ENCODE results near the gene ANKMY1. TPM values are rescaled to one million over a fixed set of nuclear protein-coding genes. Genes with fewer than 3 reads are reported as not detected.

ANKMY1 gene
- total and polyA plus RNA-seq, 2 of the 13 experiments (the other 11 are each of a cell fraction or from before 2014, with no cell fraction given): 11.7 to 18.8 TPM

DNA sequence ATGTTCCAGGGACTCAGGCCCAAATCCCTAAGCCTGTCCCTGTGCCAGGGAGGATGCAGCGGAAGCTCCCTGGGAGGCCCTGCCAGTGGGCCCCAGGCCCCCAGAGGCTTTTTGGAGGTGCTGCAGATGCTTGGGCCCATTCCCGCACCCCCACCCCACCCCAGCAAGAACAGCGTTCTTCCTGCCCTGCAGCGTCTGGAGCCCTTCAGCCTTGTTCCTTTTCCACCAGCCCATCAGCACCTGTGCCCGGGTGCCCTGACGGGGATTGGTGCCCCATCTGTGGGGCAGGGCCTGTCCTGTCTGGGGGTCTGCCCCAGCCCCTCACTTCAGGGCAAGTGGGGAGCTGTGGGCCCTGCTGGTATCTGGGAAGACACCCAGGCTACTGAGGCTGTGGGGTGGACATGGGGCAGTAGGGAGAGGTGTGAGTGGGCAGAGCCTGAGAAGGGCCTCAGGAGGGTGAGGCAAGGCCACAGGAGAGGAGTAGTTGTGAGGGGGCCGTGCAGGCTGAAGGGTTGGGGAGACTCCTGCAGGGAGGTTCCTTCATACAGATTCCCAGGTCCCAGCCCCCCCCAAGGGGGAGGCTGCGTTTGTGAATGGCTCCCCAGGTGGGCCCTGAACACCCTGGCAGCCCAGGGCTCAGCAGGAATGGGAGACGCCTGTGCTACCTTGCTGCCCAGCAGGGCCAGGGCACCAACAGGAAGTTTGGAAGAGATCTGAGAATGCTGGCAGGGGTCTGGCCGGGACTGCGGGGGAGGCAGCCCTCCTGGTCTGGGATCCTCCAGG lies 12.9 kb upstream of the ANKMY1 start:
- no peak for ATAC-seq
- no TSS peak for BruUV-seq (replicated peaks)
- Histone ChIP-seq H3K4me3 (replicated peaks in 1 of 3; ENCODE audit: insufficient read depth in 1 of 3, low read depth in 2 of 3, low read length in 3 of 3) (peak overlapping the region in 1 of 3 experiments; percentile 79; a peak in 1 of 6 replicates), H3K9ac (ENCODE audit: insufficient read depth, low read depth, low read length) (no peak overlapping the region), H3K27ac (ENCODE audit: extremely low read length, insufficient read depth, low read length) (no peak overlapping the region), H3K79me2 (ENCODE audit: insufficient read depth, low read length) (peaks cover 22% of the 10 kb centered on the region), H3K27me3 (ENCODE audit: control insufficient read depth in 1 of 2, insufficient read depth in 2 of 2, low read length in 2 of 2) (no peaks in the 10 kb centered on the region; a peak in 1 of 5 replicates), H3K4me2 (ENCODE audit: low read depth, low read length) (0 out of 2 replicates have a peak overlapping the region, but pooled peaks have one; percentile 90), H3K36me3 (replicated peaks in 1 of 2; ENCODE audit: control insufficient read depth in 1 of 2, insufficient read depth in 2 of 2, low read length in 2 of 2) (peaks cover 0 to 10% of the 10 kb centered on the region in 2 experiments; a peak in 3 of 5 replicates), H3K9me3 (ENCODE audit: low read length) (no peaks in the 10 kb centered on the region), H3K4me1 (ENCODE audit: insufficient read depth, low read length) (peaks cover 34% of the 10 kb centered on the region), H2AFZ (ENCODE audit: low read length) (no peak overlapping the region), H4K20me1 (ENCODE audit: insufficient read depth, low read length) (no peaks in the 10 kb centered on the region; the same call in 1 of the 2 replicates)
- ChIA-PET CTCF (ENCODE audit: low intra/inter-chr PET ratio, low total read pairs) (no interaction called here), POLR2A (interaction anchor here (2.2 to 4.0 kb wide), 2 partner anchors 9 to 16 kb away, joined by 9 to 42 read pairs; partner anchors contain the start of gene CAPN10)
- in situ Hi-C loops (cut with HindIII; ENCODE audit: extremely low pct_ligation_motif_present, low pct_unique_long_range_greater_than_20kb) (loop anchor here (25.0 kb wide), 1 partner anchor 642 kb away; no protein-coding TSS in a partner anchor), intact Hi-C loops (cut with micrococcal nuclease; ENCODE audit: unreplicated experiment) (no loop called here)
- DNase-seq (ENCODE audit: low spot score): no peak
- WGBS (ENCODE audit: low lambda C conversion rate): 92% methylated on average over 11 of the region's 11 CpGs
- no peak for FAIRE-seq
- TF ChIP-seq HNRNPL (IDR thresholded peaks at IDR 0.05; ENCODE audit: low read depth, low read length): 0 out of 2 replicates have a peak, but pooled peaks have one; percentile 32
- TF ChIP-seq ZNF644 (CRISPR knock-in tag; IDR thresholded peaks at IDR 0.05; ENCODE audit: low read depth): no peak
- no peak for TF ChIP-seq TEF (CRISPR knock-in tag; IDR thresholded peaks at IDR 0.05)
- TF ChIP-seq TBP (CRISPR knock-in tag; IDR thresholded peaks at IDR 0.05): no peak
- peak; percentile 23; the same call in 1 of the 2 replicates for TF ChIP-seq RBFOX2 (IDR thresholded peaks at IDR 0.05; ENCODE audit: low read depth, low read length)
- no peak for TF ChIP-seq ZBTB38 (CRISPR knock-in tag; IDR thresholded peaks at IDR 0.05)
- TF ChIP-seq ZNF430 (CRISPR knock-in tag; IDR thresholded peaks at IDR 0.05): no peak
- TF ChIP-seq PAWR (CRISPR knock-in tag; IDR thresholded peaks at IDR 0.05; ENCODE audit: borderline replicate concordance): no peak
- TF ChIP-seq ZSCAN31 (CRISPR knock-in tag; IDR thresholded peaks at IDR 0.05; ENCODE audit: low read depth): no peak
- no peak for TF ChIP-seq ZNF234 (CRISPR knock-in tag; conservative IDR thresholded peaks at IDR 0.05)
- TF ChIP-seq ZMAT5 (CRISPR knock-in tag; IDR thresholded peaks at IDR 0.05; ENCODE audit: borderline replicate concordance, low read depth): no peak
- TF ChIP-seq TEAD2 (CRISPR knock-in tag; IDR thresholded peaks at IDR 0.05): no peak
- no peak for TF ChIP-seq TRIM24 (CRISPR knock-in tag; IDR thresholded peaks at IDR 0.05)
- no peak for TF ChIP-seq ZNF264 (CRISPR knock-in tag; IDR thresholded peaks at IDR 0.05)
- TF ChIP-seq AGO2 (optimal IDR thresholded peaks at IDR 0.05; ENCODE audit: low read depth, low read length): peak; percentile 31
- peak; percentile 39; the same call in 1 of the 2 replicates for TF ChIP-seq ZC3H13 (CRISPR knock-in tag; IDR thresholded peaks at IDR 0.05)
- TF ChIP-seq SPEN (CRISPR knock-in tag; IDR thresholded peaks at IDR 0.05; ENCODE audit: low read depth): no peak
- no peak for TF ChIP-seq GLMP (CRISPR knock-in tag; IDR thresholded peaks at IDR 0.05; ENCODE audit: borderline replicate concordance)
- TF ChIP-seq HNRNPK (IDR thresholded peaks at IDR 0.05; ENCODE audit: low read depth, low read length, poor library complexity, severe bottlenecking): no peak
- TF ChIP-seq GABPB1 (CRISPR knock-in tag; IDR thresholded peaks at IDR 0.05): no peak
- TF ChIP-seq SMAD1 (CRISPR knock-in tag; IDR thresholded peaks at IDR 0.05; ENCODE audit: borderline replicate concordance, low read depth): no peak
- no peak for TF ChIP-seq MTA1 (CRISPR knock-in tag; IDR thresholded peaks at IDR 0.05; ENCODE audit: borderline replicate concordance)

All from HepG2 (cell line).